Measurements from ENCODE around the gene ZNF682. TPM values are rescaled to one million over a fixed set of nuclear protein-coding genes. Genes with fewer than 3 reads are reported as not detected.
"Not testable (repeated sequence)": the region's sequence is repeated elsewhere in the genome, so short reads cannot be mapped to it uniquely, and the experiment has no call there.

ZNF682 gene
- total and polyA plus RNA-seq, 12 donors: 0.14 to 36.0 (median 3.5) TPM

DNA sequence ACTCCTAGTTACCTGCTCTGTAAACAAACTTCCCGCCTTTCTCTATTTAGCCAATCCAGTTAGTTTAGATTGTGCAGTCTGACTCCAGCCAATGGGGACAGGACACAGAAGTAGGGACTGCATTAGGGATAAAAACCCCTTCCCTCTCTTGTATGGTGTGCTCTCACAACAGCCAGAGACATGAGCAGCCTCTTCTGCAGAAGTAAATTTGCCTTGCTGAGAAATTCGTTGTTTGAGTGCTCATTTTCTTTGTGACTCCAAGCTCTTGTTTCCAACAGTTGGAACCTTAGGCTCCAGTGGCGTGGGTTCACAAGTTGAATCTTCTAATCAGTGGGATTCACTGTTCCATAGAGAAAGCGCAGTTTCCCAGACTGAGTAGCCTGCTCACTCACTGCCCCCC lies 72.4 kb downstream of the ZNF682 start:
- H3K36me3 ChIP-seq (replicated peaks in 1 of 2): no peaks in the 10 kb centered on the region
- no peaks in the 10 kb centered on the region for H3K27me3 ChIP-seq
- WGBS, 4 donors: 74 to 86% (median 80%) methylated on average over 4 of the region's 4 CpGs
- TF ChIP-seq POLR2A (IDR thresholded peaks at IDR 0.05): no peak
- TF ChIP-seq, protein P1, sequence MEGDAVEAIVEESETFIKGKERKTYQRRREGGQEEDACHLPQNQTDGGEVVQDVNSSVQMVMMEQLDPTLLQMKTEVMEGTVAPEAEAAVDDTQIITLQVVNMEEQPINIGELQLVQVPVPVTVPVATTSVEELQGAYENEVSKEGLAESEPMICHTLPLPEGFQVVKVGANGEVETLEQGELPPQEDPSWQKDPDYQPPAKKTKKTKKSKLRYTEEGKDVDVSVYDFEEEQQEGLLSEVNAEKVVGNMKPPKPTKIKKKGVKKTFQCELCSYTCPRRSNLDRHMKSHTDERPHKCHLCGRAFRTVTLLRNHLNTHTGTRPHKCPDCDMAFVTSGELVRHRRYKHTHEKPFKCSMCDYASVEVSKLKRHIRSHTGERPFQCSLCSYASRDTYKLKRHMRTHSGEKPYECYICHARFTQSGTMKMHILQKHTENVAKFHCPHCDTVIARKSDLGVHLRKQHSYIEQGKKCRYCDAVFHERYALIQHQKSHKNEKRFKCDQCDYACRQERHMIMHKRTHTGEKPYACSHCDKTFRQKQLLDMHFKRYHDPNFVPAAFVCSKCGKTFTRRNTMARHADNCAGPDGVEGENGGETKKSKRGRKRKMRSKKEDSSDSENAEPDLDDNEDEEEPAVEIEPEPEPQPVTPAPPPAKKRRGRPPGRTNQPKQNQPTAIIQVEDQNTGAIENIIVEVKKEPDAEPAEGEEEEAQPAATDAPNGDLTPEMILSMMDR (IDR thresholded peaks at IDR 0.05): no peak
- no peaks in the 10 kb centered on the region for H3K4me1 ChIP-seq (replicated peaks in 1 of 2)
- intact Hi-C loops (cut with DNase I): no loop called here
- H3K27ac ChIP-seq: no peak overlapping the region
- H3K9me3 ChIP-seq (replicated peaks in 1 of 3): peaks cover 0 to 8% (median 0%) of the 10 kb centered on the region in 3 donors
- H3K4me3 ChIP-seq: no peak overlapping the region
- no peak for DNase-seq

DNA sequence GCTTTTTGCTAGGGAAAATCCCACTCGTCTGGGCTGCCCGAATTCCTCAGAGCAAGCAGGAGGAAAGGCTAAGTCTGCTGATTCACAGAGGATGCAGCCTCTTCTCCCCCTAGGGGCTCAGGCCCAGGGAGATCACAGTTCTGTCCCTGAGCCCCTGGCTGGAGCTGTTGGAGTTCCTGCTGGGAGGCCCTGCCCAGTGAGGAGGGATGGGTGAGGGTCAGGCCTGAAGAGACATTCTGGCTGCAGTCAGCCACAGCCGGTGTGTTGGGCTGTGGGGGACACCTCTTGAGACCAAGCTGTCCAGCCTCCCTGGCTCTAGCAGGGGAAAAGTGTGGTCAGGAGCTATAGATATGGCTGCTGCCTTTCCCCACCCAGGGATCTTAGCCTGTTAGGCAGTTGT lies 73.2 kb downstream of the ZNF682 start:
- DNase-seq; H3K27ac ChIP-seq; H3K36me3 ChIP-seq (replicated peaks in 1 of 2); H3K9me3 ChIP-seq (replicated peaks in 1 of 3); H3K27me3 ChIP-seq; intact Hi-C loops (cut with DNase I); H3K4me1 ChIP-seq (replicated peaks in 1 of 2); H3K4me3 ChIP-seq: not testable (repeated sequence)
- WGBS, 4 donors: 82 to 93% methylated on average over 3 of the region's 3 CpGs; no CpG with 5 or more reads in 2 of the 4 donors

DNA sequence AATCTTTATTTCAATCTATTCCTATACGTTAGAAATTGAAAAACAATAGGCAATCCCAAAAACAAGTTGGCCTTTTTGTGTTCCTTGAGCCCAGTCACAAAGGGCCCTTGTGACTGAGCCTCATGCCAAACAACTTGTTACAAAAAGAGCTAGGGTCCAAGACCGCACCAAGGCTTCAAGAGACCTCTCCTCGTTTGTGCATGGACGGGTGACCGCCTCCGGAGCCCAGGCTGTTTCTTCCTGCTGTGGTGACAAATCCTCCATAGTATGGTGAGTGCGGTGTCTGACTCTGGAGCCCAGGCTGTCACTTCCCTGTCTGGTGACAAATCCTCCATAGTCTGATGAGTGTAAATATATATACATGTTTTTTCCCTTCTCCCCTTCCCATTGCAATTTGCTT lies 74.9 kb downstream of the ZNF682 start:
- Histone ChIP-seq H3K9me3 (replicated peaks in 1 of 3) (peaks cover 0 to 8% (median 0%) of the 10 kb centered on the region in 3 donors), H3K4me1 (replicated peaks in 1 of 2) (no peaks in the 10 kb centered on the region), H3K4me3 (no peak overlapping the region), H3K27me3 (no peaks in the 10 kb centered on the region), H3K27ac (no peak overlapping the region), H3K36me3 (replicated peaks in 1 of 2) (no peaks in the 10 kb centered on the region)
- intact Hi-C loops (cut with DNase I): no loop called here
- WGBS, 4 donors: 72 to 85% (median 79%) methylated on average over 7 of the region's 7 CpGs
- DNase-seq: no peak
- TF ChIP-seq, protein P1 (IDR thresholded peaks at IDR 0.05): no peak
- TF ChIP-seq POLR2A (IDR thresholded peaks at IDR 0.05): no peak

DNA sequence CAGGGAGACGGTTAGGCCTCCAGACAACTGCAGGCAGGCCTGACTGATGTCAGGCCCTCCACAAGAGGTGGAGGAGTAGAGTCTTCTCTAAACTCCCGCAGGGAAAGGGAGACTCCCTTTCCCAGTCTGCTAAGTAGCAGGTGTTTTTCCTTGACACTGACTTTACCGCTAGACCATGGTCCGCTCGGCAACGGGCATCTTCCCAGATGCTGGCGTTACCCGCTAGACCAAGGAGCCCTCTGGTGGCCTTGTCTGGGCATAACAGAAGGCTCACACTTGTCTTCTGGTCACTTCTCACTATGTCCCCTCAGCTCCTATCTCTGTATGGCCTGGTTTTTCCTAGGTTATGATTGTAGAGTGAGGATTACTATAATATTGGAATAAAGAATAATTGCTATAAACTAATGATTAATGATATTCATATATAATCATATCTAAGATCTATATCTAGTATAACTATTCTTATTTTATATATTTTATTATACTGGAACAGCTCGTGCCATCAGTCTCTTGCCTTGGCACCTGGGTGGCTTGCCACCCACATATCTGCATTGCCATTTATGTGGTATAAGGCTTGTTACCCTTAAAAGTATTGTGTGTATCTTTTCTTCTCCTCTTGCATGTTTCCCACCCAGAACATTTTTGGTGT lies 80.0 kb downstream of the ZNF682 start:
- intact Hi-C loops (cut with DNase I): loop anchor here (2.0 to 5.0 kb wide), 2 partner anchors 422 to 427 kb away; no protein-coding TSS in a partner anchor
- H3K27me3 ChIP-seq, H3K4me3 ChIP-seq: not testable (repeated sequence)

DNA sequence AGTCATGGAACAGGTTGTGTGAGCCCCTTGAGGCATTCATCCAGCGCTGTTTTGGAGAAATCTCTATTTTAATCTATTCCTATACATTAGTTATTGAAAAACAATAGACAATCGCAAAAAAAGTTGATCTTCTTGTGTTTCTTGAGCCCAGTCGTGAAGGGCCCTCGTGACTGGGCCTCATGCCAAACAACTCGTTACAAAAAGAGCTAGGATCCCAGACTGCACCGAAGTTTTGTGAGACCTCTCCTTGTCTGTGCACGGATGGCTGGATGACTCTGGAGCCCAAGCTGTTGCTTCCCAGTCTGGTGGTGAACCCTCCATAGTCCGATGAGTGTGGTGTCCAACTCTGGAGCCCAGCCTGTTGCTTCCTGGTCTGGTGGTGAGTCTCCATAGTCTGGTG lies 81.5 kb downstream of the ZNF682 start:
- H3K27me3 ChIP-seq; H3K27ac ChIP-seq; H3K36me3 ChIP-seq (replicated peaks in 1 of 2); H3K4me3 ChIP-seq; H3K4me1 ChIP-seq (replicated peaks in 1 of 2); DNase-seq; H3K9me3 ChIP-seq (replicated peaks in 1 of 3): not testable (repeated sequence)
- intact Hi-C loops (cut with DNase I): loop anchor here (2.0 to 5.0 kb wide), 2 partner anchors 421 to 425 kb away; no protein-coding TSS in a partner anchor
- WGBS, 4 donors: 80 to 89% (median 87%) methylated on average over 8 of the region's 8 CpGs

More for the DNA sequence above, 80.0 kb downstream of the ZNF682 start:
- DNase-seq: peak; percentile 51 to 92 (median 83)
- not testable (repeated sequence) for H3K9me3 ChIP-seq (replicated peaks in 1 of 3); H3K4me1 ChIP-seq (replicated peaks in 1 of 2); H3K36me3 ChIP-seq (replicated peaks in 1 of 2); H3K27ac ChIP-seq
- TF ChIP-seq, protein P1 (IDR thresholded peaks at IDR 0.05): peak; percentile 53 to 81 (median 70)
- 12 to 21% (median 16%) methylated on average over 8 to 9 of the region's 9 CpGs for WGBS, 4 donors
